NCI-H524 (cell line): ENCODE data around the gene TNFAIP2.
A peak's percentile ranks its signal among the peaks of the same experiment; 100 is the strongest.
"Not testable (repeated sequence)": the region's sequence is repeated elsewhere in the genome, so short reads cannot be mapped to it uniquely, and the experiment has no call there.

ENCODE experiments used
- DNase-seq, 2 experiments: peaks; one replicate each; lab custom pipeline; 2025; lab: John Stamatoyannopoulos, UW

The TNFAIP2 gene

DNA sequence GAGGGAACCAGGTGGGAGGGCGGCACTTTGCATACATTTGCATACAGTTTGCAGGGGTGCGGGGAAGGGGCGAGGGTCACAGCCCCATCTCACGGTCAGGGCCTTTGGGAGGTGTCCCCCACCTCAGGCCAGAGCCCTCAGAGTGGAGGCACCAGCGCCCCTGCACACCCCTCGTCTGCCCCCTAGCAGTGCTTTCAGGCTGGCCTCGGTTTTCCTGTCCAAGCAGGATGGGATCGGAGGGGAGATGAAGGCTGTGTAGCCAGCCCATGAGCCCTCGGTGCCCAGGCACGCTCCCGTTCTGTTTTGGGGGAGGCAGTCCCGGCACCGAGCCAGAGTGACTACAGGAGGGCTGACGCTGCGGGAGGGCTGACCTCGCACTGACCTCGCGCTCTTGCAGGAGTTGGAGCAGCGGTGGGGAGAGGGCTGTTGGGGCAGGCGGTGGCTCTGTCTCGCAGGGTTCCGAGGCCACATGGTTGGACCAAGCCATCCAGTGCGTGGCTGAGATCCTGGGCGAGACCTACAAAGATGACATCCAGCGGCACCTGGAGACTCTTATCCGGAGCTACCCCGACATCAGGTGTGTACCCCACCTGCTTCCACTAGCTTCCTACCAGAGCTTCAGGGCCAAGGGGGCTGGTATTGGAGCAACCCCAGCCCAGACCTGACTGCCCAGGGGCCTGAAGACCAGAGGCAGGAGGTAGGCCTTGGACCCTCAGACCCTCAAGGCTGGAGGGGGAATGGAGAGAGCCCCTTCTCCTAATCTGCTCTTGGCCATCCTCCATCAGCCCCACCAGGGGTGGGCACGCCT is 15.1 kb upstream of the TNFAIP2 start:
- no peak for DNase-seq

DNA sequence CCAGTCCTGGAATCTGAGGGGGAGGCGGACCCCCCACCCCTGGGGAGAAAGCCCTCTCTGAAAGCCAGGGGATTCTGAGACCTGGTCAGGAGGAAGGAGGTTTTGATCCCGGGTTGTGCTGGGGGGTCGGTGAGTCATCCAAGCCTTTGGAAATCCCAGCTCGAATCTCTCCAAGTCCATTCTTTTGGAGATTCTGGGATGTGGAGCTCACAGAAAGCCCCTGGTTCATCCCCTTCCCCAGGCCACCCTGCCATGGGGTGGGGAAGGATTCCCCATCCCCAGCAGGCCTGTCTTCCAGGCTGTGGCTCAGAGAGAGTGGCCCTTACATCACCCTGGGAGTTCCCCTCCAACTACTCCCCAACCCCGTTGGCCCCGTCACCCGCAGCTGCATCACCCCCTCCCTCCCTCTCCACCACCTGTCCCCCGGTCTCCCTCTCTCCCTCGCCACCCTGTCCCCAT is 14.5 kb upstream of the TNFAIP2 start:
- peak; percentile 72 to 84 for DNase-seq

DNA sequence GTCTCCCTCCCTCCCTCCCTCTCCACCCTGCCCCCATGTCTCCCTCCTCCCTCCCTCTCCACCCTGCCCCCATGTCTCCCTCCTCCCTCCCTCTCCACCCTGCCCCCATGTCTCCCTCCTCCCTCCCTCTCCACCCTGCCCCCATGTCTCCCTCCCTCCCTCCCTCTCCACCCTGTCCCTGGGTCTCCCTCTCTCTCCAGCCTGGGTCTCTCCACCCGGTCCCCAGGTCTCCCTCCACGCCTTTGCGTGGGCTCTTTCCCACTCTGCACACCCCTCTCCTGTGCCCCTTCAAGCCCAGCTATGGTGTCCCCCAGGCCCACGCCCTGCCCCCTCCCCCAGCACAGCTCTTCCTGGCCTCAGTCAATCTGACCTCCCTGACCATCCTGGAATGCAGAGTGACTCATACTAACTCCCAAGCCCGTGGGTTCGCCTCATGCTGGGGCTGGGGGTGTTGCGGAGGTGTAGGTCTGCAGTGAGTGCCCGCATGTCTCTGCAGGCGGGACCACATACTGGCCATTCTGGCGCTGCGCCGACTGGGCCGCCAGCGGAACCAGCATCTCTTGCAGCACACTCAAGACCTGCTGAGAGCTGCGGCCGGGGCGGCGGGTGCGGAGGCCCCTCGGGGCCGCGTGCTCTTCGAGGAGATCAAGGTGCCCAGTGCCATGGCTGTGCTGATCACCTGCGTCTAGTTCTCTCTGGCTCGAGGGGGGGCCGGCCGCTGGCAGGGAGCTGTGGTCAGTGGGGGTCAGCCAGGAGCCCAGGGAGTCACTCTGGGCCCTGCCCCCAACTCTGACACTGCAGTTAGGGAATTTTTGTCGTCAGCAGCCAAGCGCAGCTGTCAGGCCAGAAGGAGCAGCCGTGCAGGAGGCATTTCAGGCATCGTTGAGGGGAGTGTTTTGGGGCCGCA is 13.5 kb upstream of the TNFAIP2 start:
- peak; percentile 66 to 76 for DNase-seq

- peak; percentile 54 to 84 for DNase-seq
Measured at GRCh38 chr14:103110681-103111231, 12.5 kb upstream of the TNFAIP2 start.

DNA sequence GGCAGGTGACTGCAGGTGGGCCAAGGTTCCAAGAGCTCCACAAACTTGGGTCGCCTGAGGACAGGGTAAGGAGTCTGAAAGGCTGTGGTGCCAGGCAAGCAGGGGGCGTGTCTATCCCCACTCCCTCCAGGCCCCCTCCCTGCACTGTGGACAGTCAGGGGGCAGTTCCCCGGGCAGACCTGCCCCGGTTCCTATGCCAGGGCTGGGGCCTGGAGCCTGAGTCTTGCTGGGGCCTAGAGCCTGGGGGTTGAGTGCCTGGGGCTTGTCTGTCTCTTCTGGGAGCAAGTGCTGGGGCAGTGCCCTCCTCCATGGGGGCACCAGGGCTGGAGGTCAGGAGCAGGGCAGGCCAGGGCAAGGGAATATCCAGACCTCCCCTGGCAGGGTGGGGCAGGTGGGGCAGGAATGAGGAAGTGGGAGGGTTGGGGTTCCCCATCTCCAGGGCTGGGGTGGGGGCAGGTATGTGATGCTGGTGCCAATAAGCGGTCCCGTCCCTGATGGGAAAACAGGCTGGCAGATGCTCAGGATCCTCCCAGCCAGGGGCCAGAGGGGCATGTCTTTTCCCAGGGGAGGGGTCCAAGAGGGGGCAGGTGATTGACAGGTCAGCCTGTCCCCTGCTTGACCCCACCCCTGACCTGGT is 11.9 kb upstream of the TNFAIP2 start:
- peak in 1 of 2 experiments; percentile 37 for DNase-seq

DNA sequence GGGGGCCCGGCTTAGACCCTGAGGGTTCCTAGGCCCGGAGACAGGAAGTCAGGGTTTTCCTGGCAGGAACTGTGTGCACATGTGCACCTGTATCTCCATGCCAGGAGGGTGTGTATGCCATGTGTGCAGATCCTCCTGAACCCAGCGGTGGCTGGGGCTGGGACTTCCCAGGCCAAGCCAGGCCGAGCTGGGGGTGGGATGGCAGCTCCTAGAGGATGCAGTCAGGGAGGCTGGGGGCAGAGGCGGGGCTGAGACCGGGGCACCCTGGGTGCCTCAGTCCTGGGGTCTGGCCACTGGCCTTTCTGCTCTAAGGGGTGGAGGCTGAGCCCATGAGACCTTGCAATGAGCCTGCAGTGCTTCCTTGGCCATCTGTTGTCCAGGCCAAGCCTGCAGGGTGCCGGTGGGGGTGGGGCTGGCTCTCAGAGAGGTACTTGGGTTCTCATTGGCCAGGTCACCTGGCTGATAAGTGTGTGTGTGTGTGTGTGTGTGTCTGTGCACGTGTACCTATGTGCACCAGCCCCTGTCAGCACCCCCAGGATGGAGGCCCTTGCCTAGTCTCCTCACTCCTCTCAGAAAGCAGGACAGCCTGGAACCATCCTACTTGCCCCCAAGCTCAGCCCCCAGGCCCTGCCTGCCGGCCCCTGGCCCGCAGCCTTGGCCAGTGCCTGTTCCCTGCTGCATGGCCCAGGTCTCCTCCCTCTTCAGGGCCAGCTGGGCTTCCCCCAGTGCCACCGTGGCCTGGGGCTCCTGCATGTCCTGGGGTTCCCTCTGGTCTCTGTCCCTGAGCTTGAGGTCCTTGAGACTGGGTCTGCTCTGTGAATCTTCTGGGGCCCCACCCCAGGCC is 10.6 kb upstream of the TNFAIP2 start:
- peak; percentile 65 to 88 for DNase-seq

- DNase-seq, result no peak
Measured at GRCh38 chr14:103113303-103113702, 10.0 kb upstream of the TNFAIP2 start.

GRCh38 chr14:103113774-103114173 is 9.5 kb upstream of the TNFAIP2 start:
- DNase-seq, result no peak

- DNase-seq, result not testable (repeated sequence)
Measured at GRCh38 chr14:103115086-103115679, 8.1 kb upstream of the TNFAIP2 start.

GRCh38 chr14:103115845-103116572 is 7.3 kb upstream of the TNFAIP2 start:
- no peak for DNase-seq

DNA sequence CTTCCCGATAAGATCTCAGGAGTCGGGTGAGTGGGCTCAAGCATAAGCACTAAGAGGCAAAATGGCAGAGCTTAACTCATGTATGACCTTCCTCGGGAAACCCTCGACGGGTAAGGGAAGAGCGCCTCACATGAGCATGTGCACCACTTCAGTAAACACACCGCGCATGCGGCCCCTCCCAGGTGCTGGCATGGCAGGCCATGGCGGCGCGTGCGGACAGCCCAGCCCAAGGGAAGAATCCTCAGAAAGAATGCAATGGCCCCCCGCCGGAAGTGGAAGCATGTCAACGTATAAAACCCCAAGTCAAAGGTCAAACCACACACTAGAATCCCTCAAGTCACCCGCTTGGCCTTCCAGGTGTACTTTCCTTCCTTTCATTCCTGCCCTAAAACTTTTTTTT is 6.6 kb upstream of the TNFAIP2 start:
- DNase-seq, result no peak

- not testable (repeated sequence) for DNase-seq
Measured at GRCh38 chr14:103117499-103117898, 5.8 kb upstream of the TNFAIP2 start.

- DNase-seq, result no peak
Measured at GRCh38 chr14:103118018-103118662, 5.1 kb upstream of the TNFAIP2 start.

- no peak for DNase-seq
Measured at GRCh38 chr14:103118663-103119404, 4.4 kb upstream of the TNFAIP2 start.

- not testable (repeated sequence) for DNase-seq
Measured at GRCh38 chr14:103119527-103119926, 3.7 kb upstream of the TNFAIP2 start.

- no peak for DNase-seq
Measured at GRCh38 chr14:103121121-103121845, 2.0 kb upstream of the TNFAIP2 start.

- peak; percentile 87 to 91 for DNase-seq
Measured at GRCh38 chr14:103121846-103122584, 1.2 kb upstream of the TNFAIP2 start.
